K562 (cell line): ENCODE results near the gene BSCL2. TPM values are rescaled to one million over a fixed set of nuclear protein-coding genes. Genes with fewer than 3 reads are reported as not detected.

Experiments used
- CBFA2T3 ChIP-seq: fragments of 450-650 bp; IDR thresholded peaks from 2 replicates; pipeline ENCODE4 v1.6.1; 2017
- CREB1 ChIP-seq, 2 experiments: sonication (generic) in 1 of 2; formaldehyde crosslinking in 1 of 2; IDR thresholded peaks; 2 replicates each; pipeline versions ENCODE4 v1.6.1 to v1.8.0; 2012 to 2022; ENCODE audit warnings: inconsistent platforms in 1 of 2, mild to moderate bottlenecking in 1 of 2, missing genetic modification reagents in 1 of 2, moderate library complexity in 1 of 2
- ELF1 ChIP-seq: fragments of 200-800 bp; sonication (Bioruptor generic); IDR thresholded peaks from 2 replicates; pipeline ENCODE4 v1.6.1; 2016; ENCODE audit warnings: missing genetic modification characterization, missing compliant biosample characterization
- GATAD2A ChIP-seq: fragments of 450-650 bp; IDR thresholded peaks from 2 replicates; pipeline ENCODE4 v1.6.1; 2017
- HNRNPL ChIP-seq: fragments of 200-400 bp; formaldehyde crosslinking; IDR thresholded peaks from 2 replicates; pipeline ENCODE4 v1.6.1; 2017; ENCODE audit warnings: low read depth, mild to moderate bottlenecking, low read length
- JUN ChIP-seq, 2 experiments: sonication (generic) in 1 of 2; formaldehyde crosslinking in 1 of 2; IDR thresholded peaks; 2 replicates each; pipeline versions ENCODE4 v1.6.1 to v1.8.0; 2012 to 2022; ENCODE audit warnings: borderline replicate concordance in 2 of 2, mild to moderate bottlenecking in 2 of 2, improper control_type of control experiment in 1 of 2, low read depth in 1 of 2, low read length in 1 of 2, missing genetic modification reagents in 1 of 2
- KLF13 ChIP-seq: fragments of 450-650 bp; IDR thresholded peaks from 2 replicates; pipeline ENCODE4 v1.6.1; 2016; ENCODE audit warnings: missing genetic modification characterization, low read depth, mild to moderate bottlenecking, missing compliant biosample characterization, moderate library complexity, borderline replicate concordance
- KLF16 ChIP-seq: IDR thresholded peaks from 2 replicates; pipeline ENCODE4 v1.6.1; 2016; ENCODE audit warnings: antibody characterized with exemption
- PHB2 ChIP-seq: fragments of 450-650 bp; IDR thresholded peaks from 2 replicates; pipeline ENCODE4 v1.6.1; 2017; ENCODE audit warnings: low read depth
- POLR2G ChIP-seq: fragments of 200-400 bp; formaldehyde crosslinking; IDR thresholded peaks from 2 replicates; pipeline ENCODE4 v1.6.1; 2017; ENCODE audit warnings: low read depth, mild to moderate bottlenecking, antibody characterized with exemption, low read length, moderate library complexity
- RCOR1 ChIP-seq, 2 experiments: IDR thresholded peaks; 2 replicates each; pipeline ENCODE4 v1.6.1; 2012; ENCODE audit warnings: low read depth in 2 of 2, low read length in 2 of 2, borderline replicate concordance in 1 of 2, improper control_type of control experiment in 1 of 2
- REST ChIP-seq, 2 experiments: fragments of 450-650 bp; formaldehyde crosslinking in 1 of 2; IDR thresholded peaks; 2 replicates each; pipeline versions ENCODE4 v1.4.0 to v1.6.1; 2014 to 2020; ENCODE audit warnings: mild to moderate bottlenecking in 2 of 2, borderline replicate concordance in 1 of 2, low read depth in 1 of 2
- SIN3A ChIP-seq, 2 experiments: fragments of 150-350 bp in 1 of 2; IDR thresholded peaks; 2 replicates each; pipeline ENCODE4 v1.6.1; 2011 to 2016; ENCODE audit warnings: borderline replicate concordance in 2 of 2, low read depth in 2 of 2, low read length in 2 of 2, mild to moderate bottlenecking in 2 of 2, moderate library complexity in 2 of 2; ENCODE audit not compliant: control insufficient read depth in 1 of 2
- SMARCC2 ChIP-seq: fragments of 450-650 bp; IDR thresholded peaks from 2 replicates; pipeline ENCODE4 v1.6.1; 2017; ENCODE audit warnings: antibody characterized with exemption, moderate library complexity, mild to moderate bottlenecking, low read depth
- THRB ChIP-seq: fragments of 450-650 bp; formaldehyde crosslinking; conservative IDR thresholded peaks from 2 replicates; pipeline ENCODE4 v1.4.0; 2022; ENCODE audit warnings: mild to moderate bottlenecking, missing genetic modification characterization
- U2AF1 ChIP-seq: fragments of 200-400 bp; formaldehyde crosslinking; optimal IDR thresholded peaks from 2 replicates; pipeline ENCODE3; 2017; ENCODE audit warnings: mild to moderate bottlenecking, low read depth, low read length, moderate library complexity
- ZNF77 ChIP-seq: fragments of 250-450 bp; sonication (Bioruptor Pico); IDR thresholded peaks from 2 replicates; pipeline ENCODE4 v1.5.0; 2020
- polyA plus RNA-seq, 8 experiments: library from polyadenylated mRNA; depleted of rRNA in 4 of 8; stranded (reverse) in 5 of 8; unstranded in 3 of 8; fragments of >200 nt; fragmentation: Nextera tagmentation in 2 of 8; fragmentation: Illumina TruSeq in 1 of 8; extraction: Ambion mirVana in 2 of 8; extraction: Trizol in 1 of 8; gene quantifications; 2 replicates each; pipeline versions ENCODE4 v1.2.1 to v1.2.3, GENCODE V29; 2011 to 2014; ENCODE audit warnings: inconsistent platforms in 1 of 8, missing spikeins in 1 of 8
- total RNA-seq, 7 experiments: library from RNA; depleted of rRNA in 6 of 7; stranded (reverse); fragments of >200 nt in 6 of 7; fragmentation: Illumina TruSeq in 2 of 7; extraction: Trizol in 2 of 7; gene quantifications; 2 replicates each; pipeline versions ENCODE4 v1.2.1 to v1.2.3, GENCODE V29; 2011 to 2021; ENCODE audit warnings: low replicate concordance in 1 of 7
- TF ChIP-seq, protein P1 (sequence below): sonication (generic); formaldehyde crosslinking; IDR thresholded peaks from 2 replicates; pipeline ENCODE4 v1.9.0; 2022; ENCODE audit warnings: mild to moderate bottlenecking, missing genetic modification reagents

BSCL2 gene
- total and polyA plus RNA-seq, 9 of the 15 experiments (the other 6 are each of a cell fraction or from before 2014, with no cell fraction given), result 18.9 to 51.7 (median 35.2) TPM

DNA sequence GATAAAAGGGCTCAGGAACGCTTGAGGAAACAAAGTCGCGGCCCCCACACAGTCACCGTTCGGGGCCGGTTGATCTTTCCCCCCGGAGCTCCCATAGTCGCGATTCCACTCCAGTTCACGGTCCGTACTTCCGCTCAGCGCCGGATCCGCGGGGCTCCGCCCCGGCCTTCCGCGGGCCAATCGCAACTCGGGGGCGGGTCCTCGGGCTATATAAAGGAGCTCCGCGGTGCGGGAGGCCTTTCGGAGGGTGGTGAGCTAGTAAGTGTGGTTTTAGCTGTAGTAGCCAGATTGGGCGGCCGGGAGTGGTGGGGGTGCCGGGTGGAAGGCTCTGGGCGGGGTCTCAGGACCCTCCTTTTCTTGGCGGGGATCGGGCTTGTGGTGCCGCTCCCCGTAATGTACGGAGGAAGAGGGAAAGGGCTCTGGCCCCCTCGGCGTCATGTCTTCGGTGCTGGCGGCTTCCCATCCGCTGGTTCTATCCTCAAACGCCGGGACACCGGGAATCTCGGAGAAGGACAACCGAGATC lies 42.1 kb downstream of the BSCL2 start, which contains the start of the genes C11orf98 and CSKMT (continued):
- TF ChIP-seq SIN3A (IDR thresholded peaks at IDR 0.05; ENCODE audit: borderline replicate concordance in 2 of 2, control insufficient read depth in 1 of 2, low read depth in 2 of 2, low read length in 2 of 2) (peak in 1 of 2 experiments; percentile 86; a peak in 2 of 4 replicates), RCOR1 (IDR thresholded peaks at IDR 0.05; ENCODE audit: borderline replicate concordance in 1 of 2, low read depth in 2 of 2, low read length in 2 of 2) (peak in 1 of 2 experiments; percentile 32; a peak in 1 of 4 replicates), KLF13 (tag) (peak; percentile 79; the same call in 1 of the 2 replicates), REST (IDR thresholded peaks at IDR 0.05; ENCODE audit: borderline replicate concordance) (0 out of 2 replicates have a peak, but pooled peaks have one; percentile 19), REST (CRISPR knock-in tag; IDR thresholded peaks at IDR 0.05; ENCODE audit: low read depth) (no peak; the same call in 1 of the 2 replicates), HNRNPL (no peak), CREB1 (IDR thresholded peaks at IDR 0.05) (peak; percentile 32; the same call in 1 of the 2 replicates), CREB1 (CRISPR knock-in tag; IDR thresholded peaks at IDR 0.05) (0 out of 2 replicates have a peak, but pooled peaks have one; percentile 21), SMARCC2 (no peak), ZNF77 (CRISPR knock-in tag) (peak; percentile 94), THRB (peak; percentile 95), CBFA2T3 (no peak), U2AF1 (peak; percentile 19), GATAD2A (no peak), POLR2G (peak; percentile 100), PHB2 (no peak), JUN (IDR thresholded peaks at IDR 0.05; ENCODE audit: borderline replicate concordance, low read depth, low read length) (no peak), JUN (CRISPR knock-in tag; IDR thresholded peaks at IDR 0.05; ENCODE audit: borderline replicate concordance) (no peak), ELF1 (peak; percentile 76), KLF16 (no peak)
- TF ChIP-seq, protein P1, sequence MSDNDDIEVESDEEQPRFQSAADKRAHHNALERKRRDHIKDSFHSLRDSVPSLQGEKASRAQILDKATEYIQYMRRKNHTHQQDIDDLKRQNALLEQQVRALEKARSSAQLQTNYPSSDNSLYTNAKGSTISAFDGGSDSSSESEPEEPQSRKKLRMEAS (CRISPR knock-in tag), result no peak; the same call in 1 of the 2 replicates
